ENCODE data around the gene CGNL1.
A peak's percentile ranks its signal among the peaks of the same experiment; 100 is the strongest.

CGNL1 gene

DNA sequence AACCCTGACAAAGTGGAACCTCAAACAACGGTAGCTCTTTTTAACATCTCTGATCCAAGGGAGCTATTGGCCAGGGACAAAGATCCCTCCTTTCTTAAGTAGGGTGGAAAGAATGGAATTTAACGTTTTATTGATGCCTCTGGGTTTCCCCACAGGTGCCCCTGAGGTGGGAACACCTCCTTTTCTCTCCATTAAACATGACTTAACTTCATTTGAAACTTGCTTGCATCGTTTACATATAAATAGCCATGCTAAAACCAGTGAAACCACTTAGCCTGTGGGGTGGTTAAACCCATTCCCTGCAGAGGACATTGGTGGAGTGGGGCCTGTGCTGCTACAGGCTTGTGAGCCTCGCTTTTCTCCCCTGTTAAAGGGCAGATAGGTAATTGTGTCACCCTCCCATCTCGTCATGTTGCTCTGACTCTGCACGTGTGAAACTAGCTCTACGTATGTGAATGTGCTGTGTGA lies 9.7 kb downstream of the CGNL1 start:
- no peak for DNase-seq (ENCODE audit: low read depth)

DNA sequence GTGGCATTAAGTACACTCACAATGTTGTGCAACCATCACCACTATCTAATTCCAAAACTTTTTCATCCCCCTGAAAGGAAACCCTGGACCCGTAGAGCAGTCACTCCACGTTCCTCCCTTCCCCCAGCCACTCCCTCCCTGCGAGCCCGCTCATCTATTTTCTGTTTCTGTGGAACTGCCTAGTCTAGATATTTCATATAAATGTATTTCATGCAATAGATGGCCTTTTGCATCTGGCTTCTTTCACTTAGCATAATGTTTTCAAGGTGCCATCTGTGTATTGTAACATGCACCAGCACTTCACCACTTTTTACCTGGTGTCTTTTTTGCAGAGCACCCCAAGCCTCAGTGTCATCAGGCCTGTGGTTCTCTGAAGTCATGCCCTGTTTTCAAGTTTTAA lies 10.7 kb downstream of the CGNL1 start:
- DNase-seq (ENCODE audit: low read depth) = no peak

DNA sequence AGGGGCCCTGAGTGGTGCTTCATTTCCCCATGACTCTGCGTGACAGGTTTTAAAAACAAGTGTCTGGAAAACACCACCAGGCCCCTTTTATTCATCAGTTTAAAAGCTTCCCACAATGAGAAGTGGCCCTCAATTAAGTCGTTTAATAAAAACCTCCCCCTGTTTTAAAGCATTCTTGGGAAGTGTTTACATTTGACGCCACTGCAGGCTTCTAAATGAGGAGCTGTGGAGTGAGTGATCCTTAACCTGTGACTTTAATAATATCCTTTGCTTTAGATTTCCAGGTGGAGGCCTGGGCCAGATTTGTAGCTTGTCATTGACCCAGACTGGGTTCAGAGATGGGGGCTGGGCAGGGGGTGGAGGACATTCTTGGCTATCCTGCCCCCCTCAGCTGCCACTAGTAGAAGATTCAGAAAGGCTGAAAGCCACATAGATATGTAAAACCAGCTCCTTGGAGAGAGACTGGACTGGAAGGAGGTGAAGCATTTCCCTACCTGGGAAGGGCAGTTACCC lies 11.3 kb downstream of the CGNL1 start:
- DNase-seq (ENCODE audit: low read depth) = no peak

DNA sequence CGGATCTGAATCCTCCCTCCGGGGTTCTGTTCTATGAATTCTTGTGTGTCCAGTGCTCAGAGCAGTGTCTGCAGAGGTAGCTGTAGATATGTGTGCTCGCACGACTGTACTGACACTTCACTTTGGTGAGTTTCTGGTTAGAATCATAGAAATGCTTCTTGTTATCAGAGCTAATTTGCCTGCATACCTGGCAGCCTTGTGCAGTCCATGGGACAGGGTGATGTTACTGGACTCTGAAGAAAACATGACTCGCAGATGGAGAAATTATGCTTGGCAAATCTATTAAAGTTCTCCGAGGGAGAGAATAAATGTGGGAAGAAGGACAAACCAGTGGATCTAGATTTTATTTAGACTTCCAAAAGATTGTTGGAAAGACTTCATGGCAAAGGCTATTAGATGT lies 12.2 kb downstream of the CGNL1 start:
- no peak for DNase-seq (ENCODE audit: low read depth)

DNA sequence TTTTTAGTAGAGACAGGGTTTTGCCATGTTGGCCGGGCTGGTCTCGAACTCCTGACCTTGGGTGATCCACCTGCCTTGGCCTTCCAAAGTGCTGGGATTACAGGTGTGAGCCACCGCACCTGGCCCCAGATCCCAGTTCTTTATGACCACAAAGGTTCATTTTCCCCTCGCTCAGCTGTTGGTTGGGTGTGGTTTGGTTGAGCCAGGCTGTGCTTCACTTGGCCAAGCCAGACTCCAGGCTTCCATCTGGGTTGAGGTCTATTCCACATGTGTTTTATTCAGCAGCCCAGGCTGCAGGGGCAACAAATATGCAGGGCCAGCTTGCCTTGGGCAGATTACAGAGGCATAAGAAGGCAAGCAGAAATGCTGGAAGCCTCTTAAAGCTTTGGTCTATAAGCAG lies 13.7 kb downstream of the CGNL1 start:
- DNase-seq (ENCODE audit: low read depth) = no peak

DNA sequence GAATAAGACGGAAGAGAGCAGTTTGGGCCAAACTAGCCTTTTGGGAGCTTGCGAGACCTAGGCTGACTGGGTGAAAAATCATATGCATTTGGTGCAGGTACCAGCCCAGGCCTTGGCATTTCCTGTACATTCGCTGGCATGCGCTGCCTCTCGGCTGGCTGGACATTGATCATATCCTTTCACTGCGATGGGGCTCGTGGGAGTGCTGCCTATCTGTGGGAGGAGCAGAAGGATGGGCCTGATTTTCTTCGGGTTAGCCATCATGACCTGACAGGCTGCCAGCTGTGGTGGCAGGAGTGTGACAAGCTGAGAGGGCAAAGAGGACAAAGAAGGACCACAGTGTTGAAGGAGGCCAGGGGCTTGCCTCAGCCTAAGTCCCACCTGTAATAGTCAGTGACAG lies 14.3 kb downstream of the CGNL1 start:
- no peak for DNase-seq (ENCODE audit: low read depth)

DNA sequence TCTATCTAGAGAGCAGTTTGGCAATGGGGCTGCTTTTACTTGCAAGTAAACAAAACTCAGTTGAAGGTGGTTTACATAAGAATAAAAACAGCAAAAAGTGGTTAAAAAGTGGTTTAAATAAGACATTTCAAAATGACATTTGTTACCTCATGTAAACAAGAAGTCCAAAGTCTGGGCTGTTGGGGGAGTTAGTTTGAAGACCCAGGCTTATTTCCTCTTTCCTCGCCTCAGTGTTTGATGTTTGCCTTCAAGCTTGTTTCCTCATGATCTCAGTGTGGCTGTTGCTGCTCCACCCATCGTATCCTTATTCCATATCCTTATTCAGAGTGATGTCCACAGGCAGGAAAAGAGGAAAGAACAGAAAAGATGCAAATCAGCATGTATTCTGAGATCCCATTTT lies 15.2 kb downstream of the CGNL1 start:
- no peak for DNase-seq (ENCODE audit: low read depth)

DNA sequence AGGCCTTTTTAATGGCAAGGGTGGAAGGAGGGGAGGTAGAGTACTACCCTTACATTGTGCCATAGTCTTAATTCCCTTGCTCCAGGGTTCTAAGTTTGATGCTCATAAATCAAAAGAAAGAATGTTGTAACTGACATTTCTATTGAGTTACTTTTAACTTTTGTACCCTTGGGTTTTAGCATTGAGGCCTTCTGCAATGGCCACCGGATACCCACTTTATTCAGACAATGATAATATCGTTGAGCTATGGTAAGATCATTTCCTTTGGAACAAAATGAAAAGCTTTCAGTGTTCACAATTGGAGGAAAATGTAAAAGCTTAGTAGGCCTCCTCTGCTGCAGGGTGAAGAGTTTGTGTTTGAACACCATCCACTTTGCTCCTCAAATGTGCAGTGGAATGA lies 16.8 kb downstream of the CGNL1 start:
- DNase-seq (ENCODE audit: low read depth) = no peak

DNA sequence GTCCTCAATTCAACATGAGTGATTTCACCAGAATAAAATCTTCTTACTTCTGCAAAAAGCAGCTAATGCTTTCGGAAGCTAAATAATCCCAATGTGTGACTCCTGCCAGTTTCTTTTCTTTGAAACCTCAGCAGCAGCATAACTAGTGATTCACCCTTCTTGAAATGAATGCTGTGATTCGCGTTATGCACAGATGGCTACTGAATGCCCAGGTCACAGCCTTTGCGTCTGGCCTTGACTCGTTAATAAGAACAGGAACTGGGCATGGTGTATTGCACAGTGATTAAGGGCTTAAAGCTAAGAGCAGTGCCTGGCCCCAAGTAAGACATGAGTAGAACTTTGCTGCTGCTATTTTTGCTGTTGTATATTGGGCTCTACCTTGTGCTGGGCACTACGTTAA lies 19.0 kb downstream of the CGNL1 start:
- DNase-seq (ENCODE audit: low read depth) = peak; percentile 85

DNA sequence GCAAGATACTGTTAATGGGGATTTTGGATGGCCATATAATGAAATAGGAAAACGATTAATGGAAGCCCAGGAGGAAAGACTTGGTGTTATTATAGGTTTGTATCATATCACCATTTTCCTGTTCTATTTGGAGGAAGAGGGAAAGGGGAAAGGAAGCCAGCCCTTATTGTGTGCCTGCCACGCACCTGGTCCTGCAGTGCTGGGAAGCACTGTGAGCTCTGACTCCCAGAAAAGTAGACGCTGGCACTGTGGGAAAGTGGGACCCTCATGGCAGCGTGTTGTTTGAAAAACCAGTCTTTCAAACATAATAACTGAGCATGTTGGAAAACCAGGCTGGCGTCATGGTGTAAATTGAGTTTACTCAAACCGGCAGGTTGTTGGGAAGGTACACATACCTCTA lies 22.0 kb downstream of the CGNL1 start:
- DNase-seq (ENCODE audit: low read depth) = no peak

DNA sequence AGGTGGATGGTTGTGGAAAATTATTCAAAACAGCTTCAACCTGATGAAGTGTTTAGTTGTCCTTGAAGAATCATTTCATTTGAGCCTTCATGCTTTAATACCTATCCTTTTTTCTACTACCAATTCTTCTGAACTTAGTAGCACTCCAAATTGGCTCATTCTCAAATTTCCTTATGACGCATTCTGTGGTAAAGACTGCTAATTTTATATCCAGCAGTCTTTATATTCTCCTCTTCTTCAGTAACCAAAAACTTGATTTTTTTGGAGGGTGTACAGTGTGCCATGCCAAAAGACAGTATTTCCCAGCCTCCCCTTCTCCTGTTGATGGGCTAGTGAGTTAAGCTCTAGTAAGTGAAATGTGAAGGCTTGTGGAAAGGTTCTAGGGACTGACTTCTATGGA lies 25.2 kb downstream of the CGNL1 start:
- no peak for DNase-seq (ENCODE audit: low read depth)

DNA sequence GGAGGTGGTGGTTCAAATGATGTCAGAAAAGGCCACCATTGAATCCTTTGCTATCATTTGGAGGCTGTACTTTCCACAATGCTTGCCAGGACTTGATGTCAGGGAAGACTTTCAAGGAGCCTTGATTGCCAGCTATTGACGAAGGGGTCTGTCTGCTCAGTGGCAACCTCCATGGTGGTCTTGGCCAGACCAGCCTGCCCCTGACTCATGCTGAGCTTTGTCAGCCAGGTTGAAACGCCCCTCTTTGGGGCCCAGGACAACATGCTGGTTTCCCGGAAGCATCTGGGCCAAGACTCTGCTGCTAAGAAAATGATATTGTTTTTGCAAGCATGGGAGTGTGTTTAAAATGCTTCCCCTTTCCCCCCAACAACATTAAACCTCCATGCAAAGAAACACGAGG lies 26.7 kb downstream of the CGNL1 start:
- no peak for DNase-seq (ENCODE audit: low read depth)

DNA sequence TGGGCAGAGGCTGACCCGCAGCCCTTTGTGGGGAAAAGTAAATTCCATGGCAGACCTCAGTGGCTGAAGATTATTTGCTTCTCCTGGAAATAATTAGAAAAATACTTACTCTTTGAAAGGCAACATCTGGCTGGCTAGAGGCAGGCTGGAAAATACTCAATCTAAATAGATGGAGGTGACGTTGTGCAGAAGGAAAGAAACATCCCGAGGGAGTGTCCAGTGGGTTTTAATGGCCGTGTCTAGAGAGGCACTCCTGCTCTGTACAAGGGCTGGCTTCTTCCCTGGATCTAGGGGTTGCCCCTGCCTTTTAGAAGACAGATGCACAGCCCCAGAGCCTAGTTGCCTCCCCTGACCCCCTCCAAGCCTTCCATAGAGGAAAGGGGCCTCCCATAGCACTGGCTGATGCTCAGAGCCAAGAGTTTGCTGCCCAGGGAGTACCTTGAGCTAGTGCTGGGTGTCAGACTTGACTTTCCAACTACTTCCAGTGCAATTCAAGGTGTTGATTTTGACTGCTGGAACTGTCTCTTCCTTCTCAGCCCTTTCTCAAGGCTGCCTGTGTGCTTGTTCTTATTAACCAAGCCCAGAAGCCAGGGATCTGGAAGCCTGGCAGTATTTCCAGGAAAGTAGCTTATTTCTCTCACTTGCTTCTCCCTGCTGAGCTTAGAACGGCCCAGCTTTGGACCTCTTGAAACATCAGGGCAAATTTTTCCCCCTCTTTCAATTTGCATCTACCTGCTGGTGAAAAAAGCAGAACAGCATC lies 27.4 kb downstream of the CGNL1 start:
- no peak for DNase-seq (ENCODE audit: low read depth)

DNA sequence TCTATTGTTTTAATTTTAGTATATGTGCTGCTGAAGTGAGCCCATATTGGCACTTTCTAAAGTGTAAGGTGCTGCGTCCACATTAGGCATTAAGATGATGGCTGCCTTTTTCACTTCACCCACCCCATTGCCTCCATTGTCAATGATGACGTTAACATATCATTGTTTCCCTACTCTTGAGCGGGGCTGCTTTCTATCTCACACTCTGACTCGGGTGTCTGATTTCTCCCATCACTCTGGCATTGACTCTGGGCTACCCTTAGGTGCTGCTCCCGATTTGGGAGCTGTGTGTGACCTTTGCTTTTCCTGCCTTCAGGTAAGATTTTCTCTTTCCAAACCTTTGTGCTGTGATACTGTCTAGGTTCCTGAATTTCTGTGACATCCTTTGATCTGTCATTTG lies 28.8 kb downstream of the CGNL1 start:
- no peak for DNase-seq (ENCODE audit: low read depth)

DNA sequence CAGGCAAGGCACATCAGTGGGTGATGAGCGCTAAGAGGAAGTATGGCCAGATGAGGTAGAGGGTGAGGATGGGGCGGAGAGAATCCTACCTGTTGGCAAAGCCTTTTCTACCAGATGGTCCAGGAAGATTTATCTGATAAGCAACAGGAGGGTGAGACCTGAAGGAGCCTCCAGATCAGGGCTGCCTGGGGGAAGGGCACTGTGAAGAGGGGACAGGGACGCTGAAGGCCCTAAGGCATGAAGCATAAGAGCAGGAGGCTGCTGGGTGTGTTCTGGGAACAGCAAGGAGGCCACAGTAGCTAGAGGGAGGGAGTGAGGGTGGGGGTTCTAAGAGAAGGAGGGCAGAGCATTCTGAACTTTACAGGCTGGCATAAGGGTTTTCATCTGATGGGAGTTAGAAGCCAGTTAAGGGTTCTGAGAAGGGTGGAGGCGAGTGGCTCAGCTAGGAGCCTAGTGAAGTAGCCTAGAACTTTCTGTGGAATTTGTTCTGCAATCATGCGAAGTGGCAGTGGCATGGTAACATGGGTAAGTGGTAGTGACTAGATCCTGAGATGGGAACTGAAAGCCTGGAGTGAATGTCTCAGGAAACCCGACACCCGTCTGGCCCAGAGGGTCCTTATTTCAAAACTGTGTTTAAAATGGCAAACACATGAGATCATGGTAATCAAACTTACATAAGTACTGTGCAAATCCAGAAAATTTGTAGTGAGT lies 29.9 kb downstream of the CGNL1 start:
- no peak for DNase-seq (ENCODE audit: low read depth)

DNA sequence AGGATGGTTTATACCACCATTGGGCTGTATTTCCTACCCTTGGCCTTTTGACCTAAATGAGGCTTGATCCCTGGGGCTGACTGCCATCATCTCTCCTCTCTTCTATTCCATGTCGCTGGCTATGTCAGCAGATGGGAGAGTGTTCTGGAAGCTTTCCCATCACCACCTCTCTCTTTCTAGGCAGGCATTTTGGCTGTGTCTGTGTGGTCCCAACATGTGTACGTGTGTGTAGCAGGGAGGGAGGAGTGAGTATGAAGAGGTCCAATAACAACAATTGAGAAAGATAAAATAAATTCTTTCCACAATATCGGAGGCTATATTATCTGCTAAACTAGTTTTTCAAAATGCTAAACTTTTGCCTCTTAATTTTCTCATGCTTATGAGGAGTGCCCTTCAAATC lies 34.1 kb downstream of the CGNL1 start:
- DNase-seq (ENCODE audit: low read depth) = no peak

DNA sequence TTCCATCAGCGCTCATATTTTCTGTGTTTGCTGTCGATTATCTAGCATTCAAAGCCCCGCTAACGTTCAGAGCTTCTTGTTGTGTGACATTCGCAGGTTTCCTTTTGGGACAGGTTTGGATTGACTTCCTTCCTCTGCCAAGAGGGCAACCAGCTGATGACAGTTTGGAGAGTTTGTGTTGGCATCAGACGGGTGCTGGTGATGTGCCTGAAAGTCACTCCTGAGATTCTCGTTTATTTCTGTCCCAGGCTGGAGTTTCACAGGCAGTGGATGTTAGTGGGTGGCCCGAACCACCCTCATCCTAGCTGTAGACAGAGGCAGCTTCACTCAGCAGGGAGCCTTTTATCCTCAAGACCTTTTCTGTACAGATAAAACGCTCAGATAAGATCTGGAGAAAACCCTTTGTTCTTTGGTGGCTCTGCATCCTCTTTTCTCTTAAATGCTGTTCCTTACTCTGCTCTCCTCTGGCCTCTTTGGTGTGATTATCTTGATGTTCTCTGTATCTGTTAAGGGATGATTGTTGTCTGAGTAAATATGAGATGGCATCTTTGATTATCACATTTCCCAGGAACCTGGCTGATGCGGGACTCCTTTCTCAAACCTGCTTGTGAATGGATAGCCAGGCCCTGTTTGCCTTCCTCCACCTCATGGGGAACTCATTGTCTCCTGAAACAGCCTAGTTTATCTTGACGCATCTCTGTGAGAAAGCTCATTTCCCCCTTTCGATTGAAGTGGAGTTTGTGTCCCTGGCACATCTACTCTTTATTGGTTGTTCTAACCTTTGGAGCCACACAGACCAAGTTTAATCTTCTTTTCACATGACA lies 35.9 kb downstream of the CGNL1 start:
- no peak for DNase-seq (ENCODE audit: low read depth)

DNA sequence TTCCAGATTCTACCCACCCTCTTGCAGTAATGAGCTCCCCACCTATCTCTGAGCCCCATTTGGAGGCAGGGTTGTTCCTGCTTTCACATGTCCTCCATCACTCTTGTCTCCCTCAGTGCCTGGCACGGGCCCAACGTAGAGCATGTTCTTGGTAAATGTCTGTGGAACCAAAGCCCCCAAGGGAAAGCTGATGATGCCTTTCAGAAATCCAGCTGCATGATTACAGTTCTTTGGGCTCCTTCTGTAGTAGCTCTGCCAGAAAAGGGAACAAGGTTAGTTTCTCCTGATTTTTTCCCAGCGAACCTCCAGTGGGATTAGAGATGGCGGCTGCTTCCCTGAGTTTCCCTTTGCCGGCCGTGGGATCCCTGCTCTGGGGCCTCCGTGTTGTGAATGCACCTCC lies 39.3 kb downstream of the CGNL1 start:
- no peak for DNase-seq (ENCODE audit: low read depth)

DNA sequence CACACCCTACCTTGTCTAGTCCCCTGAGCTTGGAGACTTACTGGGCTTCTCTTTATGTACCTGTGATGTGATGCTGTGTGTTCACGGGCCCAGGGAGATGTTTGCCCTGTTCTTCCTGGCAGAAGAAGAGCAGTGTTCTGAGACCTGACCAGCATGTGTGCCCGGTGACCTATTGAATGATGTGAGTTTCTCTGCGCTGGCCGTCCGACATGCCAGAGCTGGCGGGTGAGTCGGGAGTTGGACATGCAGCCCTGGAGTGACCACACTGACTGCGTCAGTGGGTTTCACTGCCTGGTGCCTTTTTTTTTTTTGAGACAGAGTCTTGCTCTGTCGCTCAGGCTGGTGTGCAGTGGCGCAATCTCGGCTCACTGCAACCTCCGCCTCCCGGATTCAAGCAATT lies 42.3 kb downstream of the CGNL1 start:
- no peak for DNase-seq (ENCODE audit: low read depth)

DNA sequence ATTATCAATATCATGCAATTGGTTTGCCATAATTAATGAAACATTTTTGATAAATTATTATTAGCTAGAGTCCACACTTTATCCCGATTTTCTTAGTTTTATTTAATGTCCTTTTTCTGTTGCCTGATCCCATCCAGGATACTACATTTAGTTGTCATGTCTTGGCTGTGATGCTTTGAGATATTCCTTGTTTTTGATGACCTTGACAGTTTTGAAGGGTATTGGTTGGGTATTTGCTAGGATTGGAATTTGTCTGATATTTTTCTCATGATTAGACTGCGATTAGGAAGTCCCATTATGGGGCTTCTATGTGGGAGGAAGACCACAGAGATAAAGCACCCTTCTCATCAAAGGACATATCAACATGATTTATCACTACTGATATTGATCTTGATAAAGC lies 43.0 kb downstream of the CGNL1 start:
- no peak for DNase-seq (ENCODE audit: low read depth)

DNA sequence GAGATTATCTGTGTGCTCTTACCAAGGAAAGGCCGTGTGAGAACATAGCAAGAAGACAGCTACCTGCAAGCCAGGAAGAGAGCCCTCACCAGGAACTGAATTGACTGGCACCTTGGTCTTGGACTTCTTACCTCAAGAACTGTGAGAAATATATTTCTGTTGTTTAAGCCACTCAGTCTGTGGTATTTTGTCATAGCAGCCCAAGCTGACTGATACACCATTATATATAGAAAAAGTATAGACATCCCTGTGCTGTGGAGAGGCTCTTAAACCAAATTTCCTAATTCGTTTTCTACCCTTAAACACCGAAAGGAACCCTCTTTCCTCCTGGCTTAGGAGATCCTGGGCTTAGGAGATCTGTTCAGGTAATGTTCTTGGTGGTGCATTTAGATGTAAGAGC lies 44.8 kb downstream of the CGNL1 start:
- no peak for DNase-seq (ENCODE audit: low read depth)

DNA sequence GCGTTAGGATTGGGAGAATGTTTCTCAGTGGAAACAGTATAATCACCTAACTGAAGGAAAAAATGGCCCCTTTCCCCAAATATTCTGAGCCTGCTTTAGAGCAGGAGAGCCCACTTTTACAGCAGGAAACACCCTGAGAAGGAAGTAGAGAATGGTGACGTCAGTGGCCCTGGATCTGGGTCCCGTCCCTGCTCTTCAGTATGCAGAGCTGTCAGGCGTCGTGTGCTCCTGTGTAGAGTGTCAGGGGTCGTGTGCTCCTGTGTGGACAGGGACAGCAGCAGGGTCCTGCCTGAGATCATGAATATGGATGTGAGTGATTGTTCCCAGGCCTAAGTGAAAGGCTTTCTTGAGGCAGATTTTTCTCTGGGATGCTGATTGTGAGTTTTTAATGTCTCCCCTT lies 45.2 kb downstream of the CGNL1 start:
- no peak for DNase-seq (ENCODE audit: low read depth)
